SK-N-MC (cell line): ENCODE data around the gene LMOD1.

Source experiments
- EZH2 ChIP-seq: fragments of 200-600 bp; sonication (generic); IDR thresholded peaks from one replicate; pipeline ENCODE4 v1.6.1; 2017; ENCODE audit warnings: antibody characterized with exemption
- FOXP2 ChIP-seq: optimal IDR thresholded peaks from 2 replicates; pipeline ENCODE3; 2011; ENCODE audit warnings: mild to moderate bottlenecking, moderate library complexity; ENCODE audit not compliant: insufficient read depth; ENCODE audit errors: extremely low read length, control extremely low read depth
- POLR2AphosphoS5 ChIP-seq: IDR thresholded peaks from 2 replicates; pipeline ENCODE4 v1.6.1; 2012; ENCODE audit warnings: mild to moderate bottlenecking, low read depth, low read length, borderline replicate concordance

DNA sequence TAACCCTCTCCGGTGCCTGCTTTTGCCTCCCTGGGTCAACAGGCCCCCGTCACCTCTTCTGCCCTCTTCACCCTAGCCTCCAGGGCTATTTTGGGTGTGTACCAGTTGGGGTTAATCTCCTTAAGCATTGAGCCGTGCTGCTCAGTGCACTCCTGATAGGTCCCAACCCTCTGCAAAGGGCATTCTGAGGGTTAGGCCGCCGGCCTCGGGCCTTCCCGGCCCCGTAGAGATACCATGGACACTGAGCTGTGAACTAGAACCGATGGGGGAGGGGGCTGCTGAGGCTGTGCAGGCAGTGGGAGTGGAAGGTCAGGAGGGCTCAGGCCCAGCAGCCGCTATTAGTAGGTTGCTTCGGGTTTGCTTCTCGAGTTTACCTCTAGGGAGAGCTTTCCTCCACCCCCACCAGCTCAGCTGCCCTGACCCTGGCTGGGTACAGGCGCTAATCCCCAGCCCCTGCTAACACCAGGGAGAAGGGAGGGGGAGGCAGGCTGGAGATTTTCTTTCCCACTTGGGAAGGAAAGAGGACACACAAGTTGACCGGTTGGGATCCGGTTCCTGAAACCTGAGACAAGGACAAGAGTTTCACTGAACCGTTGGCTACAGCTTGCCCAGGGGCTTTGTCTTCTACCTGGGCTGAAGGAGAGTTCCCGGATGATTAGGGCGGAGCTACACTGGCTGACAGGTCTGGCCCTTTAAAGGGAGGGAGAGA is 4.8 kb downstream of the LMOD1 start:
- TF ChIP-seq EZH2 (no peak), POLR2AphosphoS5 (no peak), FOXP2 (no peak)
